Immature natural killer cell (primary cell): Measurements from ENCODE around the gene HIVEP3. TPM values are rescaled to one million over a fixed set of nuclear protein-coding genes. Genes with fewer than 3 reads are reported as not detected.

ENCODE experiments used
- DNase-seq, 3 donors: peaks; one replicate each; pipeline ENCODE4 v3.0.0; 2022; ENCODE audit warnings: mixed read lengths in 1 of 3
- H3K27ac Mint-ChIP-seq, 6 donors: one replicate each; pipeline ENCODE4 v1.8.0; 2020; ENCODE audit warnings: mixed read lengths in 6 of 6, mild to moderate bottlenecking in 5 of 6, inconsistent platforms in 4 of 6, moderate library complexity in 3 of 6
- H3K27me3 Mint-ChIP-seq, 3 donors: one replicate each; pipeline ENCODE4 v1.8.0; 2020 to 2021; ENCODE audit warnings: low read depth in 3 of 3, mild to moderate bottlenecking in 3 of 3, mixed read lengths in 3 of 3, moderate library complexity in 3 of 3, inconsistent platforms in 1 of 3
- H3K36me3 Mint-ChIP-seq, 3 donors: one replicate each; pipeline ENCODE4 v1.8.0; 2020; ENCODE audit warnings: mixed read lengths in 3 of 3, inconsistent platforms in 2 of 3, mild to moderate bottlenecking in 2 of 3
- H3K4me1 Mint-ChIP-seq, 2 donors: one replicate each; pipeline ENCODE4 v1.8.0; 2020; ENCODE audit warnings: inconsistent platforms in 2 of 2, mild to moderate bottlenecking in 2 of 2, mixed read lengths in 2 of 2, moderate library complexity in 1 of 2
- H3K4me3 Mint-ChIP-seq, 5 donors: one replicate each; pipeline ENCODE4 v1.8.0; 2020; ENCODE audit warnings: mild to moderate bottlenecking in 5 of 5, mixed read lengths in 5 of 5, inconsistent platforms in 3 of 5, moderate library complexity in 3 of 5
- H3K9me3 Mint-ChIP-seq, 6 donors: one replicate each; pipeline ENCODE4 v1.8.0; 2020; ENCODE audit warnings: mild to moderate bottlenecking in 6 of 6, mixed read lengths in 6 of 6, inconsistent platforms in 4 of 6, moderate library complexity in 3 of 6
- polyA plus RNA-seq, 3 donors: library from polyadenylated mRNA; unstranded; fragments of 300-500 nt; fragmentation: Illumina TruSeq; gene quantifications; one replicate each; pipeline ENCODE4 v1.2.3, GENCODE V29; 2021

The HIVEP3 gene
- polyA plus RNA-seq, 3 donors from 2014 or later, result 9.8 to 24.1 (median 15.5) TPM

DNA sequence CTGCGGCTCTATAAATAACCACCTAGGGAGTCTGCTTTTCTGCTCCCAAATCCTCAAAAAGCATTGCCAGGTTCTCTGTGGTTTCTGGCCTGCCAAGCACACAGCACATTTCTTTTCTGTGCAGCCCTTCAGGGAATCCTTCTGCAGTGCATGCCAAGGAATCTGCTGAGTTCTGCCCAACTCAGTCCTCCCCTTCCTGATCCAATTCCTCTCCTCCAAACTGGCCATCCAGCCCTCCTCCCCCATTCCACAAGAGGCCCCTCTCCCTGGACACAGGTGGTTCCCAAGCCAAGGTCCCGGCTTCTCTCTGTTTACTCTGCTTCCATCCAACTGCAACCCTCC lies 61.8 kb downstream of the HIVEP3 start:
- DNase-seq, result no peak
- H3K4me3 Mint-ChIP-seq, result no peak overlapping the region
- peaks cover 0 to 6% (median 2%) of the 10 kb centered on the region in 3 donors for H3K27me3 Mint-ChIP-seq
- H3K4me1 Mint-ChIP-seq, result peaks cover 17 to 57% of the 10 kb centered on the region in 2 donors
- H3K36me3 Mint-ChIP-seq, result peaks cover 4 to 25% (median 21%) of the 10 kb centered on the region in 3 donors
- H3K9me3 Mint-ChIP-seq, result no peaks in the 10 kb centered on the region
- no peak overlapping the region for H3K27ac Mint-ChIP-seq

DNA sequence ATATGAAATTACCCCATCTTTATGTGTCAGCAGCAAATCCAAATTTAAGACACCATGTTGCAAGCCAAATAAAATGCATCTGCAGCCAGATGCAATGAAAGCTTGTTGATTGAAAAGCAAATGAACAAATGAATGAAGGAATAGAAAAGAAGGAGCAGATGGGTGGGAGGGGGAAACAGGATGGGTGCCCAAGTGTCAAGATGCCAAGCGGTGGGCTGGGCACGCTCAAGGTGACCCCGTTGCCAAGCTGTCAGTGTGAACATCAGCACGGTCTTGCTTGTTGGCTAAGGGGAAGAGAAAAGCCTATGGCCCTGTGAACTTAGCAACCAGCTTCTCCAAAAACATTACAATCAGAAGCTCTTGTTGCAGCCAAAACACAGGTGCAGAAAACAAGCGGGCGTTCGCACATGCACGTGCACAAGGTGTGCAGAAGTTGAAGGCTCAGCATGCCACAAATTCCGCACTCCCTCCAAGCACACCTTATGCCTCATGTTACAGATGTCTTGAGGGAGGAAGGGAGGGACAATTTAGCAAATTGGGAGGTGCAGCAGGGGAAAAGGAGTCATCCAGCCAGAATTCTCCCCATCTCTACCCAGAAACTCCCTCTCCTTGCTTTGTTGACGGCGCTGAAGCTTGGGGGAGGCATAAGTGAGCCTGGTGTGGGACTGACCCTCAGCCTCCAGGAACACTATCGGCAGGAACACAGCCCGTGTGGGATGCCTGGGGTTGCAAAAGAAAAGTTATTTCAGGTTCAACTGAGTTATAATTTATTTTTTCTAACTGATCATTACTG lies 62.4 kb downstream of the HIVEP3 start:
- Mint-ChIP-seq H3K27ac (peak overlapping the region in 1 of 6 donors; percentile 0), H3K4me3 (no peak overlapping the region), H3K36me3 (peaks cover 4 to 25% (median 20%) of the 10 kb centered on the region in 3 donors), H3K27me3 (peaks cover 0 to 8% (median 0%) of the 10 kb centered on the region in 3 donors), H3K4me1 (peaks cover 15 to 56% of the 10 kb centered on the region in 2 donors), H3K9me3 (no peaks in the 10 kb centered on the region)
- DNase-seq, result no peak

DNA sequence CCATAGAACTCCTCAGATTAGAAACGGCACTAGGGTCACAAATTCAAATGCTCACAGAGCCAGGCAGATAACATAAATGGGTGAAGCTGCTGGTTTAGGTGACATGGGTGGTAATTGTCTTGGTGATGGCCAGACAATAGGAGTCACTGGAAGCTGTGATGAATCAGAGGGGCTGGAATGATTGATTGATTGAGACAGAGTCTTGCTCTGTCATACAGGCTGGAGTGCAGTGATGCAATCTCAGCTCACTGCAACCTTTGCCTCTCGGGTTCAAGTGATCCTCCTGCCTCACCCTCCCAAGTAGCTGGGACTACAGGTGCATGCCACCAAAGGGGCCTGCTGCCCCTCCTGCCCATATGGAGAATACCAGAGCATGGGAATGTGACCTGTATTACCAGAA lies 63.0 kb downstream of the HIVEP3 start:
- H3K27me3 Mint-ChIP-seq, result peaks cover 0 to 7% (median 0%) of the 10 kb centered on the region in 3 donors
- H3K27ac Mint-ChIP-seq, result peak overlapping the region in 1 of 6 donors; percentile 7
- H3K9me3 Mint-ChIP-seq, result no peaks in the 10 kb centered on the region
- H3K36me3 Mint-ChIP-seq, result peaks cover 4 to 25% (median 17%) of the 10 kb centered on the region in 3 donors
- peaks cover 14 to 55% of the 10 kb centered on the region in 2 donors for H3K4me1 Mint-ChIP-seq
- no peak for DNase-seq
- H3K4me3 Mint-ChIP-seq, result no peak overlapping the region

DNA sequence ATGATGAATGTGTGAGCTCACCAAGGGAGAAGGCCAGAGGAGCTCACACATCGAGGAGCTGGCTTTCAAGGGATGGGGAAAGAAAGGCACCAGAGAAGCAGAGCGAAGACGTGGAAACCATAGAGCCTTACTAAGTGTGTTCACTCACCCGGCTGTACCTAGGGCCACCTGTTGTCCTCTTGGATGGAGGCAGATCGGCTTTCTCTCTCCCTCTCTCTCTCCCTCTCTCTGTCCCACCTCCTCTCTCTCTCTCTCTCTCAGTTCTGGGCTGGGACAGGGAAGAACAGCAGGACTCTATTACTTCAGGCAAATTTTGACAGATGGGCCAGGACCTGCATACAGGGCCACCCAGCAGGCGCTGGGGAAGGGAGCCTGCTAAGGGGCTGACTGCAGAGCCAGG lies 64.8 kb downstream of the HIVEP3 start:
- DNase-seq, result no peak
- Mint-ChIP-seq H3K4me1 (peaks cover 32 to 69% of the 10 kb centered on the region in 2 donors), H3K9me3 (no peaks in the 10 kb centered on the region), H3K4me3 (no peak overlapping the region), H3K27ac (peak overlapping the region in 1 of 6 donors; percentile 12), H3K36me3 (peaks cover 4 to 25% (median 14%) of the 10 kb centered on the region in 3 donors), H3K27me3 (peaks cover 0 to 7% (median 0%) of the 10 kb centered on the region in 3 donors)

DNA sequence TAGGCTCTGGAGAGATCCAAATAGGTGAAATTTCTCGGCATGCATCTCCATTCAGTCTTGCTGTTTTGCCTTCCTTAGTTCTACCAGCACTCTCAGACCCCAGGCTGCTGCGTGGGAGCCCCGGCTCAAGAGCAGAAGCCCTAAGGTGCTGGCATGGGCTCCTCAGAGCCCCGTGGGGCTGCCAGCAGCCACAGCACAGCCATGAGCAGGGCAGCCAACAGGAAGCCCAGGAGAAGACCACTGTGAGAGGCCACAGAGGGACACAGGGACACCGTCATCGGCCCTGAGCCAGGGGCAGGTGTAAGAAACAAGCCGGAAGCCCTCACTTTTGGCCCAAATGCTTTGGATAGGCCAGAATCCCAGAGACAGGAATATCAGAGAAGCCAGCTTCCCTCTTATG lies 66.6 kb downstream of the HIVEP3 start:
- peaks cover 9 to 26% (median 23%) of the 10 kb centered on the region in 3 donors for H3K36me3 Mint-ChIP-seq
- no peak overlapping the region for H3K4me3 Mint-ChIP-seq
- H3K9me3 Mint-ChIP-seq, result no peaks in the 10 kb centered on the region
- peaks cover 0 to 7% (median 2%) of the 10 kb centered on the region in 3 donors for H3K27me3 Mint-ChIP-seq
- H3K4me1 Mint-ChIP-seq, result peaks cover 32 to 68% of the 10 kb centered on the region in 2 donors
- DNase-seq, result no peak
- H3K27ac Mint-ChIP-seq, result no peak overlapping the region

DNA sequence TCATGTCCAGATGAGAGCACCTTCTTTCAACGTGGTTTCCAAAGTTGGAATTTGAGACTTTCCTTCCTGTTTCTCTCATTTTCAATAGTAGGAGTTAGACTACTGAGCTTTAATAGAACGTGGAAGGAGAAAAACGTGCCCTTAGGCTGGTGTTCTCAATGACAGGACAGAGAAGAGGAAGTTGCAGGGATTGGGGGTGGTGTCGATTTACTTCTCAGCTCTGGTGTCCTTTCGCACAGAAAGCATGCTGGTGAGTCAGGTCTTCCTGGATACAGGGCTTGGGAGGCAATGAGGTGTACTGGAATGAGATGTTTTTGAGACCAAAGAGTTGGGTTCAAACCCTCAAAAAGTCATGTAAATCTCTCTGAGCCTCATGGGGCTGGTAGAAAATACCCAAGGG lies 67.1 kb downstream of the HIVEP3 start:
- H3K4me1 Mint-ChIP-seq, result peaks cover 31 to 70% of the 10 kb centered on the region in 2 donors
- no peaks in the 10 kb centered on the region for H3K9me3 Mint-ChIP-seq
- no peak for DNase-seq
- H3K27me3 Mint-ChIP-seq, result peaks cover under 1 to 7% (median 2%) of the 10 kb centered on the region in 3 donors
- peaks cover 9 to 31% (median 28%) of the 10 kb centered on the region in 3 donors for H3K36me3 Mint-ChIP-seq
- H3K27ac Mint-ChIP-seq, result peak overlapping the region in 2 of 6 donors; percentile 62
- H3K4me3 Mint-ChIP-seq, result no peak overlapping the region

DNA sequence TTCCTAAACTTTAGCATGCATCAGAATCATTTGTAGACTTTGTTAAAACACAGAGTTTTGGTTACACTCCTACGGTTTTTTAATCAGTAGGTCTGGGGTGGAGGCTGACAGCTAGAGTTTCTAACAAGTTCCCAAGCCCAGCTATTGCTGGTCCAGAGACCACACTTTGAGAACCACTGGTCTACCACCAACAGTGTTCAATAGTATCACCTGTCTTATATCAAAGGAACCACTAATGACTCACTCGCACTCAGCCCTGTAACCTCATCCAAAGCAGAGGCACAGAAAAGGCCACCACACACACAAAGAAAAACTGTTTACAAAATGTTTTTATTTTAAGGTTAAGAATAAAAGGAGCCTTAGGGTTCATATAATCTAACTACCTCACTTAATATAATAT lies 68.7 kb downstream of the HIVEP3 start:
- Mint-ChIP-seq H3K4me1 (peaks cover 34 to 73% of the 10 kb centered on the region in 2 donors), H3K36me3 (peaks cover 7 to 28% (median 24%) of the 10 kb centered on the region in 3 donors), H3K27ac (peak overlapping the region in 4 of 6 donors; percentile 45 to 69 (median 56)), H3K9me3 (no peaks in the 10 kb centered on the region), H3K4me3 (peak overlapping the region; percentile 14 to 38 (median 34)), H3K27me3 (peaks cover 2 to 4% (median 4%) of the 10 kb centered on the region in 3 donors)
- DNase-seq, result peak; percentile 44 to 62 (median 53)

DNA sequence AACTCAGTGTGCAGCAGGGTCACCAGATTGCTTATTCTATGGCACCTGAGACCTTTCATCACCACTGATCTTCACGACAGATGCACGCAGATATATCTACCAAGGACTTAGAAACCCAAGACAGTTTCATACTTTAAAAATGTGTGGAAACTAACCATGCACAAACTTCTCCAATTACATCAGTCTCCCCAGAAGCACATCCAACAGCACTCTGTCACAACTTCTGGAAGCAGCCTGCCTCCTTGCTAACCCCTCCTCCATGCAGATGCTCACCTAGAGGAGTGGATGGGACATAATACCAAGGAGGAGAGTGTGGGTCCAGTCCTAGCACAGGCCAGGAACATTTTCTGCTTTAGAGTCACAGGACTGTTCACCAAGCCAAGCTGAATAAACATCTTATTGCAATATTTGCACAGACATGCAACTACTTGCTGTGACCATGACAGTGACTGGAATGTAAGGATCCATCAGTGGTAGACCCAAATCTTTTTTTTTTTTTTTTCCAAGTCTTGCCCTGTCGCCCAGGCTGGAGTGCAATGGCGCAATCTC lies 69.4 kb downstream of the HIVEP3 start:
- Mint-ChIP-seq H3K27ac (peak overlapping the region in 1 of 6 donors; percentile 69), H3K36me3 (peaks cover 7 to 28% (median 24%) of the 10 kb centered on the region in 3 donors), H3K27me3 (peaks cover 2 to 4% (median 4%) of the 10 kb centered on the region in 3 donors), H3K9me3 (no peaks in the 10 kb centered on the region), H3K4me3 (peak overlapping the region in 1 of 5 donors; percentile 21), H3K4me1 (peaks cover 42 to 80% of the 10 kb centered on the region in 2 donors)
- DNase-seq, result no peak

DNA sequence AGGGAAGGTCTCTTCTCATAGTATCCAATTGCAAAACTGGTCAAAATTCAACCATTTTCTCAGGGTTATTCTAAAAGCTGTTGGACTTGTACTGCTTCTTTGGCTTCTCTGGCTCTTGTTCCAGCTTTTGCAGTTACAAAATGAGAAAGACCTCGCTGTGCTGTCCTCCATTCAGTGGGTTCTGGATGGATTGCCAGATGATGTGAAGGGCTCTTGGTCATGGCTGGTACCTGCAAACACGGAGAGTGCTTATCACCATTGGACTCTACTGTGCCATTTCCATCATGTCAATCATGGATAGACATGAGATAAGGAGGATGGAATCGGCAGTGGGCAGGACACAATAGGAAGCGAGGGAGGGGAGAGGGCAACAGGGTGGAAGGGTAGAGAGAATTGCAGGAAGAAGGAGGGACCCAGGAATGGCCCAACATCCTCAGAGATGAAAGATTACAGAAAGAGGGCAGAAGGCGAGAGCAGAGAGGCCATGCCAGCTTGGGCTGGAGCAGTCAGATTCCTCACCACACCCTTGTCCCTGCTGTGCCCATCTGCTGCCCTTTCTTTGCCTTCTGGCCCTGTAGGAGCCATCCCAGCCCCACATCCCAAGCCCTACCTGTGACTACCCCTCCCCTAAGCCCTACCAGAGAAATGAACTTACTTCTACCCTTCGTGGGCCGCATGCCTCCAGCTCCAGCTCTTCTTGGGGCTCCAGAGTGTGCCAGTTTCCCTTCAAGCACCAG lies 70.3 kb downstream of the HIVEP3 start:
- Mint-ChIP-seq H3K27me3 (peaks cover 2 to 4% (median 4%) of the 10 kb centered on the region in 3 donors), H3K4me1 (peaks cover 46 to 80% of the 10 kb centered on the region in 2 donors), H3K27ac (no peak overlapping the region), H3K4me3 (no peak overlapping the region), H3K36me3 (peaks cover 7 to 27% (median 19%) of the 10 kb centered on the region in 3 donors), H3K9me3 (no peaks in the 10 kb centered on the region)
- no peak for DNase-seq

DNA sequence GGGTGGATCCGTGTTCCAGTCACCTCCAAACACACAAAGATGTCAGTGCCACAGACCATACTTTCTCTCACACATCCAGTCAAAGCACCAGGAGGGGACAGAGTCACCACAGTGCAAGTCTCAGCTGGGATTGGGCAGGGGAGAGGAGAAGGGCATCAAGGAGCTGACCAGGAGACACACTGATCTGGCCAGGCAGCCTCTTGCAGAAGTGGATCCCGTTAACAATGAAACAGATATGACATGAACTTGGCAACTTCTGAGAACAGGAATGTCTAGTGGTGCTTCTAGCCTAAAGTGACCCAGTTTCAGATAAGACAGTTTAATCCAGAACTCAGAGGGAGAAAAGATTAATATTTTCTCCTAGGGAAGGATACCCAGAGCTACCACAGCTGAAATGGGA lies 71.0 kb downstream of the HIVEP3 start:
- no peak overlapping the region for H3K27ac Mint-ChIP-seq
- no peak overlapping the region for H3K4me3 Mint-ChIP-seq
- peaks cover 2 to 4% (median 2%) of the 10 kb centered on the region in 3 donors for H3K27me3 Mint-ChIP-seq
- H3K4me1 Mint-ChIP-seq, result peaks cover 44 to 74% of the 10 kb centered on the region in 2 donors
- peaks cover 7 to 23% (median 16%) of the 10 kb centered on the region in 3 donors for H3K36me3 Mint-ChIP-seq
- no peaks in the 10 kb centered on the region for H3K9me3 Mint-ChIP-seq
- no peak for DNase-seq

DNA sequence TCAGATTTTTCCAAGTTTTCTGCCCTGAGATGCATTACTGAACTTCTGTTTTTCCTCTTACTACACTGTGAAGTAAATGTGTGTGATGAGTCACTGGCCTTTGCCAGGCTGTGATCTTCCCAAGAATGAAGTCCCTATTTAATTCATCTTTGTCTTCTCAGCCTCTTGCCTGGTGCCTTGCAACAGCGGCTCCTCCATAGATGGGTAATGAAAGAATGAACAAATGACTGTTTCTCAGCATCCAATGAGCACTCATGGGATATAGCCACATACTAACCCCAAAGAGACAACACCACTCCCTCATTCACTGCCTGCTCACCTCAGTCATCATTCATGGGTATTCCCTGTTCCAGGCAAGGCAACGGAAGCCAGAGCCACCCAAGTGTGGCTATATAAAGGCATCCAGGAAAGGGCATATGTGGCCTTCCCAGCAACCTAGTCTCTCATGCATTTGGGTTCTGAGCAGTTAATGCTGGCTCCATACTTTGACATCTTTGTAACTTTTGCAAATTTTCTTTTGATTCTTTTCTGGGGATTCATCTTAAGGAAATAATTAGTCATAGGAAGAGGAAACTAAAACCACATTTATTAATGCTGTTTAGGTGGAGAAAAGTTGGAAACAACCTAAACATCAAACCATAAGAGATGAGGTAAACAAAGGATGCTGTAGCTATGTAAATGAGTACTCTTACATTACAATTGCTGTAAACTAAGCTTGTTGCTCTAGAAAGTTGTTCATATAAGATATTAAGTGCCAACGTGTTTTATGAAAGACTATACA lies 71.9 kb downstream of the HIVEP3 start:
- no peak overlapping the region for H3K4me3 Mint-ChIP-seq
- H3K9me3 Mint-ChIP-seq, result no peaks in the 10 kb centered on the region
- H3K27ac Mint-ChIP-seq, result no peak overlapping the region
- H3K36me3 Mint-ChIP-seq, result peaks cover 7 to 23% (median 16%) of the 10 kb centered on the region in 3 donors
- peaks cover 2 to 4% (median 2%) of the 10 kb centered on the region in 3 donors for H3K27me3 Mint-ChIP-seq
- DNase-seq, result no peak
- H3K4me1 Mint-ChIP-seq, result peaks cover 42 to 70% of the 10 kb centered on the region in 2 donors

DNA sequence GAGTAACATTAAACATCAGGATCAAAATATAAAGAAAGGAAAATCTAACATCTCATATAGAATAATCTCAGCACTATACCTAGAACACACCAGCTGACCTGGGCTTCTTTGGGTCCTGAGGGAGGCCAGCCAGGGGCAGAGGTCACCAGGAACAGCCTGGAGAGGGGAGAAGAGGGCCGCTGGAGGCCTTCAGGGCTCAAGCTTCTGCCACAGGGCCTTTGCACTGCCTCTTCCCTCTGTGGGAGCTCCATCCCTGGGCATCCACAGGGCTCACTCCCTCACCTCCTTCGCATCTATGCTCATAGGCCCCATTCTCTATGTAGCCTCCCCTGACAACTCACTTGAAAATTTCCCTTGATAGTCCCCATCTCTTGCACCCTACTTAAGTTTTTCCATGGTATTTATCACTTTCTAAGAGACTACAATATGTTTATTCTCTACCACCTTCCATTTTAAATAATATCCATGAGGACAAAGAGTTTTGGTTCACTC lies 73.9 kb downstream of the HIVEP3 start:
- Mint-ChIP-seq H3K27ac (peak overlapping the region; percentile 51 to 86 (median 72)), H3K4me1 (peaks cover 30 to 59% of the 10 kb centered on the region in 2 donors), H3K36me3 (peaks cover 7 to 26% (median 16%) of the 10 kb centered on the region in 3 donors)

DNA sequence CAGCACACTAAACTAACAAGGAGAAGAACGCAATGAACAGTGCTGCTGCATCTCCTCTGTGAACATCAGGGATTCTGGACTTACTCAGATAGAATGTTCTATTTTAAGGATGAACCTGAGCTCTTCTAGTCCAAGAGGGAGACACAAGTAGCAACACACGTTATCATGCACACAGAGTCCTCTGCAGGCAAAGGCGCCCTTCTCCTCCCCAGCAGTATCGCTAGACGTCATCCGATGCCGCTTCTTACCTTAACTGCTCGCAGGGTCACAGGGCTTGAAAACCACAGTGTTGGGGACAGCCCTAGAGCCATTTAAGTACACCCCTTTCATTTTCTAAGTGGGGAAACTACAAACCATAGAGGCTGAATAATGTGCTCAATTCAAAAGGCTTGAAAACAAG lies 74.5 kb downstream of the HIVEP3 start:
- H3K4me3 Mint-ChIP-seq, result peak overlapping the region; percentile 7 to 59 (median 46)
- DNase-seq, result peak; percentile 54 to 61 (median 55)
- peaks cover 24 to 54% of the 10 kb centered on the region in 2 donors for H3K4me1 Mint-ChIP-seq
- peaks cover 7 to 26% (median 16%) of the 10 kb centered on the region in 3 donors for H3K36me3 Mint-ChIP-seq
- no peaks in the 10 kb centered on the region for H3K9me3 Mint-ChIP-seq
- peak overlapping the region; percentile 51 to 86 (median 72) for H3K27ac Mint-ChIP-seq
- peaks cover 0 to 4% (median 2%) of the 10 kb centered on the region in 3 donors for H3K27me3 Mint-ChIP-seq

More for the DNA sequence above, 73.9 kb downstream of the HIVEP3 start:
- Mint-ChIP-seq H3K9me3 (no peaks in the 10 kb centered on the region), H3K27me3 (peaks cover 0 to 4% (median 2%) of the 10 kb centered on the region in 3 donors), H3K4me3 (peak overlapping the region; percentile 7 to 59 (median 46))
- no peak for DNase-seq
